Muscle of leg (tissue), 11 donors: Measurements from ENCODE around the gene CCDC71L. TPM values are rescaled to one million over a fixed set of nuclear protein-coding genes. Genes with fewer than 3 reads are reported as not detected.

ENCODE experiments used
- DNase-seq: peaks from one replicate; pipeline ENCODE4 v3.0.0; 2013
- H3K27ac ChIP-seq: one replicate; pipeline ENCODE4 v1.5.1; 2013; ENCODE audit warnings: mild to moderate bottlenecking, low read length, control low read depth
- H3K27me3 ChIP-seq: one replicate; pipeline ENCODE4 v1.6.1; 2013; ENCODE audit warnings: low read length; ENCODE audit not compliant: control insufficient read depth, insufficient read depth
- H3K36me3 ChIP-seq: one replicate; pipeline ENCODE4 v1.6.1; 2013; ENCODE audit warnings: low read length; ENCODE audit not compliant: control insufficient read depth, insufficient read depth
- H3K4me1 ChIP-seq: one replicate; pipeline ENCODE4 v1.6.1; 2013; ENCODE audit warnings: low read length; ENCODE audit not compliant: control insufficient read depth, insufficient read depth
- H3K4me3 ChIP-seq: one replicate; pipeline ENCODE4 v1.5.1; 2013; ENCODE audit warnings: low read length, control low read depth
- H3K9me3 ChIP-seq: replicated peaks from 2 replicates; pipeline ENCODE4 v1.6.1; 2013; ENCODE audit warnings: low read depth, low read length; ENCODE audit not compliant: control insufficient read depth
- WGBS: methylation state at CpG from one replicate; pipeline ENCODE4 v1.1.5; 2013; ENCODE audit warnings: missing lambda C conversion rate; ENCODE audit not compliant: insufficient coverage; 5-methylcytosine and 5-hydroxymethylcytosine counted together
- polyA plus RNA-seq, 8 donors: library from polyadenylated mRNA; unstranded; fragments of 120-200 nt; gene quantifications; one replicate each; pipeline versions ENCODE4 v1.2.1 to v1.2.3, GENCODE V29; 2013; ENCODE audit warnings: inconsistent platforms in 1 of 8, low replicate concordance in 1 of 8; ENCODE audit not compliant: insufficient read length in 8 of 8, insufficient read depth in 1 of 8
- total RNA-seq: library from RNA; stranded (reverse); fragments of 120-200 nt; gene quantifications from one replicate; pipeline ENCODE4 v1.2.4, GENCODE V29; 2013

The CCDC71L gene
- total and polyA plus RNA-seq, 9 donors = 2.7 to 5.5 (median 4.2) TPM

DNA sequence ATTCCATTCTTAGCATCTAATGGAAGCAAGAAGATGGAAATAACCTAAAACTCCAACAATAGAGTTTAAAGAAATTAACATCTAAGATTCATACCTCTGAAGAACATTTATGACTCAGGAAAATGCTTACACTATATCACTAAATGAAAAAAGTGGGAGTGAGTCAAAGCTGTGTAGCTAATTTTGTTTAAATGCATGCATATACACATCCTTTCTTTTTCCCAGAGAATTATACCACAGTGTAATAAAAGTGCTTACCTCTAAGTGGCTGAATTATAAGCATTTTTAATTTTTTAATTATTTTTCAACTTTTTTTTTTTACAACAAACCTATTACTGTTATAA, 44.3 kb downstream of the CCDC71L start:
- DNase-seq = no peak
- Histone ChIP-seq H3K27me3 (no peaks in the 10 kb centered on the region), H3K4me3 (no peak overlapping the region), H3K9me3 (peaks cover 8% of the 10 kb centered on the region), H3K4me1 (peaks cover 2% of the 10 kb centered on the region), H3K36me3 (no peaks in the 10 kb centered on the region), H3K27ac (no peak overlapping the region)

DNA sequence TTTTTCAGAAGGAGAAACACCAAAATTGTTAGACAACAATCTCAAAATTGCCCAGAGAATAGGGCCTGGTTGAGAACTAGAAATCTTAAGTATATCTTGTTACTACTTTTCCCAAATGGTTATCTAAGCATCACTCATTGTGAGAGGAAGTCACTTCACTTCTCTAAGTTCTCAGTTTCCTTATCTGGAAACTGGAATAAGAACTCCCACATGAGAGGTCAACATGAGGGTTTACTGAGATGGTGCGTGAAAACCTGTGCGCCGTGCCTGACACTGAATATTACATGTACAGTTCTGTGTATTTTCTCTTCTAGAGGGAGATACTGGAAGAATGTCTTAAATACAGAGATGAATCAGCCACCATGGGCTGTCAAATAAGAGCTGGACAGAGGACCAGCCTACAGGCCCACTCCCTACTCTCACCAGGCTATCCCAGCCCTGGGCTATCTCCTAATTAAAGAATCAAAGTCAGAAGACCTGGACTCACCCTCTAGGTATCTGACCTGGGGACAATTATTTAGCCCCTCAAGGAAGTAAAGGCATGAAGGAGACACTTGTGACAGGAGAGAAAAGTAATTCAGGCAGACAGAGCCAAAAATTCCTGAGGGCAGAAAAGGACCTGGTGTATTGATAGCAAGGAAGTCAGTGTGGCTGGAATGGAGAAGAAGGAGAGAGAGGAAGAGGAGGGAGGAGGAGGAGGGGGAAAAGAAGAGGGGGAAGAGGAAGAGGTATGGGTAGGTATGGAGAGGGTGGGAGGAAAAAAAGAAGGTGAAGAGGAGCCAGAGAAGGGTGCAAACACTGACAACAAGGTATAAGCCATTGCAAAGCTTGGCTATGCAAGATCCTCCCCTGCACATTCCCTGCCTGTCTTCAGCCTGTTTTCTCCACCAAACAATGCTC, 44.9 kb downstream of the CCDC71L start:
- Histone ChIP-seq H3K27ac (no peak overlapping the region), H3K9me3 (peaks cover 2% of the 10 kb centered on the region), H3K4me1 (peaks cover 2% of the 10 kb centered on the region), H3K36me3 (no peaks in the 10 kb centered on the region), H3K27me3 (no peaks in the 10 kb centered on the region), H3K4me3 (no peak overlapping the region)
- no CpG with 5 or more reads among the region's 3 CpGs for WGBS
- DNase-seq = no peak

DNA sequence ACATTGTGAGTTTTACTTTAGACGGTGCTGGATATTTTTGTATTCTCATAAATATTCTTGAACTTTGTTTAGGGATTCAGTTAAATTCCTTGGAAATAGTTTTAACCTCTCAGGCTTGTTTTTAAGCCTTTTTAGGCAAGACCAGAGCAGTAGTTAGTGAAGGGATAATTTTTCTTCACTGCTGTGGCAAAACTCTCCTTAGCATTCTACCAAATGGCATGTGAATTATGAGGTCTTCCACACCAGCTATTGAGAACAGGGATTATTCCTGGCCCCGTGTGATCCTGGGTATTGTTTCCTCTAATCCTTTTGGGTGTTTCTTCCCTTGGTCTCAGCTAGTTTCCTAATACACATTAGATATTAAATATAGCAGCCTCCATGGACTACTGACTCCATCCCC, 46.2 kb downstream of the CCDC71L start:
- peaks cover 2% of the 10 kb centered on the region for H3K4me1 ChIP-seq

DNA sequence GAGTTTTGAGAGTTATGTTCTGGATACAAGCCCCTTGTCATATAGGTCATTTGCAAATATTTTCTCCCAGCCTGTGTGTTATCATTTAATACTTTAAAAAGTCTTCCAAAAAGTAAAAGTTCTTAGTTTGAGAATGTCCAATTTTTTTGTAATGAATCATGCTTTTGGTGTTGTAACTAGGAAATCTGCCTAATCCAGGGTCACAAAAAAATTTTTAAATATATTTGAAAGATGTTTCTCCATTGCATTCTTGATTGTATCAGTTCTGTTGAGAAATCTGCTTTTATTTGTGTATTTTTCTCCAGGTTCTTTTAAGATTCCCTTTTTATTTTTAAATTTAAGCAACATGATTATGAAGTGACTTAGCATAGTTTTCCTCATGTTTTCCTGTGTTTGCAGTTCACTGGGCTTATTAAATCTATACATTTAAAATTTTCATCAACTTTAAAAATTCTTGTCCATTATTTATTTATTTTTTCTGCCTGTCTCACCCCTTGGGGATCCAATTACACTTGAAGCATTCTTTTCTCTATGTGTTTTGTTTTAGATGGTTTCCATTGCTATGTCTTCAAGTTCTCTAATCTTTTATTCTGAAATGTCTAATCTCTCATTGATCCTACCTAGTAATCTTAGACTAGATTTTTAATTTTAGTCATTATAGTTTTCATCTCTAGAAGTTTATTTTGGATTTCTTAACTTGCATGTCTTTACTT, 47.0 kb downstream of the CCDC71L start:
- Histone ChIP-seq H3K27me3 (no peaks in the 10 kb centered on the region), H3K36me3 (no peaks in the 10 kb centered on the region), H3K27ac (no peak overlapping the region), H3K4me3 (no peak overlapping the region), H3K4me1 (peaks cover 2% of the 10 kb centered on the region), H3K9me3 (no peaks in the 10 kb centered on the region)
- DNase-seq = no peak

More for the DNA sequence above, 46.2 kb downstream of the CCDC71L start:
- no peak overlapping the region for H3K4me3 ChIP-seq
- H3K27ac ChIP-seq = no peak overlapping the region
- no peak for DNase-seq
- no peaks in the 10 kb centered on the region for H3K27me3 ChIP-seq
- H3K9me3 ChIP-seq = no peaks in the 10 kb centered on the region
- WGBS = no CpG with 5 or more reads among the region's 2 CpGs
- no peaks in the 10 kb centered on the region for H3K36me3 ChIP-seq

DNA sequence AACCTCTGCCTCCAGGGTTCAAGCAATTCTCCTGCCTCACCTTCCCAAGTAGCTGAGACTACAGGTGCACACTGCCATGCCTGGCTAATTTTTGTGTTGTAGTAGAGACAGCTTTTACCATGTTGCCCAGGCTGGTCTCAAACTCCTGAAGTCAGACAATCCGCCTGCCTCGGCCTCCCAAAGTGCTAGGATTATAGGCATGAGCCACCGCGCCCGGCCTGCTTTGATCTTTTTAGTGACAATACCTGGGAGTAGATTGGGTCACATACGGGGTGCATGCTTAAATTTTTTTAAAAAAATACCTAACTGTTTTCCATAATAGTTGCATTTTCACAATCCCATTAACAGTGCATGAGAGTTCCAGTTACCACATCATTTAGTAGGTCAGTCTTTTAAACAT, 47.7 kb downstream of the CCDC71L start:
- Histone ChIP-seq H3K27me3 (no peaks in the 10 kb centered on the region), H3K27ac (no peak overlapping the region), H3K4me1 (peaks cover 2% of the 10 kb centered on the region), H3K4me3 (no peak overlapping the region), H3K9me3 (no peaks in the 10 kb centered on the region), H3K36me3 (no peaks in the 10 kb centered on the region)
- DNase-seq = no peak
- WGBS = 100% methylated on average over 2 of the region's 6 CpGs

DNA sequence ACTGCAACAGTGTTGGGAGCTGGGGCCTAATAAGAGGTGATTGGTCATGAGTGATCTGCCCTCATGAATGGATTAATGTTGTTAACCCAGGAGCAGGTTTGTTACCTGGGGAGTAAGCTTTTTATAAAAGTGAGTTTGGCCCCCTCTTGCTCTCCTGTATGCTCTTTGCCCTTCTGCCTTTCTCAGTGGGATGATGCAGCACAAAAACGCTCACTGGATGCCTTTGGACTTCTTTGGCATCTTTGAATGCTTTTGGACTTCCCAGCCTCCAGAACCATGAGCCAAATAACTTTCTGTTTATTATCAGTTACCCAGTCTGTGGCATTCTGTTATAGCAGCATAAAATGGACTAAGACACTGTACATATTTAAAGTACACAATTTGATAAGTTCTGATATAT, 48.5 kb downstream of the CCDC71L start:
- H3K9me3 ChIP-seq = no peaks in the 10 kb centered on the region
- no peak overlapping the region for H3K27ac ChIP-seq
- no peaks in the 10 kb centered on the region for H3K36me3 ChIP-seq
- H3K4me3 ChIP-seq = no peak overlapping the region
- no peaks in the 10 kb centered on the region for H3K4me1 ChIP-seq
- no CpG with 5 or more reads among the region's 1 CpG for WGBS
- H3K27me3 ChIP-seq = no peaks in the 10 kb centered on the region
- no peak for DNase-seq

DNA sequence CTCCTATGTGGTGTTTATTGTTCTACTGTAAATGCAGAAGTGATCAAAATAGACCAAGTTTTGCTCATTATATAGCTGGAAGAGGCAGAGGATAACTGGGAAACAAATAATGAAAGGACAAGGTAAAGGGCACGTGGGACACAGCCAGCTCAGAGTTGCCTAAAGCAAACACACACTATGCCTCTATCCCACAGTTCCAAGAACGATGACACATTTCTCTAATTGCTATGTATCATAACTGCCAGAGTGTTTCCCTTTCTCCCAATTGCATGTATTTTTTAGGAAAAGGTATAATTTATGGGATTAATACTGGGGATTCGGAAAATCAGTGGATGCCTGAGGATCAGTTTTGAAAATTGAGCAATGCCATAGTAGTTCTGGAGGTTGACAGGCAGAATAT, 49.0 kb downstream of the CCDC71L start:
- WGBS = no CpG with 5 or more reads among the region's 3 CpGs
- Histone ChIP-seq H3K27me3 (no peaks in the 10 kb centered on the region), H3K4me3 (no peak overlapping the region), H3K27ac (no peak overlapping the region), H3K9me3 (no peaks in the 10 kb centered on the region), H3K4me1 (no peaks in the 10 kb centered on the region), H3K36me3 (no peaks in the 10 kb centered on the region)
- no peak for DNase-seq

DNA sequence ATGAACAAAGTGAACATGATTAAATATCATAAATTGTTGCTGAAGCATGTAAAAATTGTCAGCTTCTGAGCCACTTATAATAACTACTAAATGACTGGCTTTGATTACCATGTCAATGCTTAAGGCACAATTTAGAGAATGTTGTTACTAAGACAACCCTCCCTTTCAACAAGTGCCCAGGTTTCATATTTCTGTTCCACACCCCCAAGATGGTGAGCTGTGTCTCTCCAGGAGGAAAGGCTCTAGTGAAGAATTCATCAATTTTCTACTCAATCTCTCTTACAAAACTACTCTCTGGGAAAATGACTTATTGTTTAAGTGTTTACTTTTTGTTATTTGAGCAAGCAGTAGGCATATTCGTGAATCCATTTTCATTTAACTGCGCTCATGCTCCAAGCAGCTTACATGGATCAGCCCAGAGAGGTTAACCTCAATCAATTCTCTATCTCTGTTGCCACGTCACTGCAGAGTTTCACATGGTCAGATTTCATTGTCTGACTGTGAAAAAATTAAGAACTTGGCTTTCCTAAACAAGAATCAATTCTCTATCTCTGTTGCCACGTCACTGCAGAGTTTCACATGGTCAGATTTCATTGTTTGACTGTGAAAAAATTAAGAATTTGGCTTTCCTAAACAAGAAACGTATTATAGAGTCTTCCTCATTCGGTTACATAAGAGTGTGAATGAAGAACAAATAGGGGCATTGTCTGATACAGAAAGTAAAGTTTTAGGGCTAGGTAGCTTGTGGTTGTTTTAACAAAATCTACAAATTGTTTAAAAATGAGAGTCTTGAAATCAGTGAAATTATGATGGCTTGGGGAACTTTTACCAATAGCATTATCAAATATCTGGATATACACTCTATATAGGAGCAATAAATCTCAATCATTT, 49.7 kb downstream of the CCDC71L start:
- no peaks in the 10 kb centered on the region for H3K36me3 ChIP-seq
- no CpG with 5 or more reads among the region's 6 CpGs for WGBS
- H3K4me3 ChIP-seq = no peak overlapping the region
- DNase-seq = no peak
- H3K27me3 ChIP-seq = no peaks in the 10 kb centered on the region
- H3K4me1 ChIP-seq = no peaks in the 10 kb centered on the region
- no peaks in the 10 kb centered on the region for H3K9me3 ChIP-seq
- H3K27ac ChIP-seq = no peak overlapping the region

DNA sequence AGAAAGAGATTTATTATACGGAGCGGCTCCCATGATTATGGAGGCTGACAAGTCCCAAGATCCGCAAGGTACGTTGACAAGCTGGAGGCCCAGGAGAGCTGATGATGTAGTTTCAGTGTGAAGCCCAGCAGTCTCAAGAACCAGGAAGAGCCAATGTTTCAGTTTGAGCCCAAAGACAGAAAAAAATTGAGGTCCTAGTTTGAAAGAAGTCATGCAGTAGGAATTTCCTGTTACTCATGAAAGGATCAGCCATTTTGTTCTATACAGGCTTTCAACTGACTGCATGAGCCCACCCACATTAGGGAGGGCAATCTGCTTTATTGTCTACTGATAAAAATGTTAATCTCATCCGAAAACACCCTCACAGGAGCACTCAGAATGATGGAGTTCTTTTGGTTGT, 51.5 kb downstream of the CCDC71L start:
- no peaks in the 10 kb centered on the region for H3K4me1 ChIP-seq
- DNase-seq = no peak
- no peaks in the 10 kb centered on the region for H3K9me3 ChIP-seq
- no peaks in the 10 kb centered on the region for H3K36me3 ChIP-seq
- 93% methylated on average over 4 of the region's 5 CpGs for WGBS
- H3K27ac ChIP-seq = no peak overlapping the region
- H3K27me3 ChIP-seq = no peaks in the 10 kb centered on the region
- H3K4me3 ChIP-seq = no peak overlapping the region

DNA sequence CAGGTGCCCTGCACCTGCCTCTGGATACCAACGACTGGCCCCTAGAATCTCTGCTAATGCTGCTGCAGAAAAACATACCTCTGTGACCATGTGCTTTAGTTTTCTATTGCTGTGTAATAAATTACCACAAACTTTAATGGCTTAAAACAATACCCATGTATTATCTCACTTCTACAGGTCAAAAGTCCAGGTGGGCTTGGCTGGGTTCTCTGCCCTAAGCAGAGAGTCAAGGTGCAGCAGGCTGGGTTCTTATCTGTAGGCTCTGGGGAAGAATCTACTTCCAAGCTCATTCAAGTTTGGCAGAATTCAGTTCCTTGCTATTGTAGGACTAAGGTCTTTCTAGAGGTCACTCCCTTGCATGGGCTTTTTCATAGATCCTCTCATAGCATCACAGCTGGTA, 52.3 kb downstream of the CCDC71L start:
- no peak overlapping the region for H3K4me3 ChIP-seq
- H3K36me3 ChIP-seq = no peaks in the 10 kb centered on the region
- DNase-seq = no peak
- no peaks in the 10 kb centered on the region for H3K4me1 ChIP-seq
- no peaks in the 10 kb centered on the region for H3K27me3 ChIP-seq
- 60% methylated on average over 1 of the region's 1 CpG for WGBS
- H3K27ac ChIP-seq = no peak overlapping the region
- H3K9me3 ChIP-seq = no peaks in the 10 kb centered on the region
